Activated gamma-delta T cell treated with anti-CD3 and anti-CD28 coated beads, Interleukin-2, amount 50 U/mL, for 16 hours (primary cell): ENCODE data around the gene CNTRL.
"Not testable (repeated sequence)": the region's sequence is repeated elsewhere in the genome, so short reads cannot be mapped to it uniquely, and the experiment has no call there.

Source experiments
- DNase-seq: peaks from one replicate; pipeline ENCODE4 v3.0.0-alpha.2; 2020; ENCODE audit warnings: low read depth

CNTRL gene, protein sequence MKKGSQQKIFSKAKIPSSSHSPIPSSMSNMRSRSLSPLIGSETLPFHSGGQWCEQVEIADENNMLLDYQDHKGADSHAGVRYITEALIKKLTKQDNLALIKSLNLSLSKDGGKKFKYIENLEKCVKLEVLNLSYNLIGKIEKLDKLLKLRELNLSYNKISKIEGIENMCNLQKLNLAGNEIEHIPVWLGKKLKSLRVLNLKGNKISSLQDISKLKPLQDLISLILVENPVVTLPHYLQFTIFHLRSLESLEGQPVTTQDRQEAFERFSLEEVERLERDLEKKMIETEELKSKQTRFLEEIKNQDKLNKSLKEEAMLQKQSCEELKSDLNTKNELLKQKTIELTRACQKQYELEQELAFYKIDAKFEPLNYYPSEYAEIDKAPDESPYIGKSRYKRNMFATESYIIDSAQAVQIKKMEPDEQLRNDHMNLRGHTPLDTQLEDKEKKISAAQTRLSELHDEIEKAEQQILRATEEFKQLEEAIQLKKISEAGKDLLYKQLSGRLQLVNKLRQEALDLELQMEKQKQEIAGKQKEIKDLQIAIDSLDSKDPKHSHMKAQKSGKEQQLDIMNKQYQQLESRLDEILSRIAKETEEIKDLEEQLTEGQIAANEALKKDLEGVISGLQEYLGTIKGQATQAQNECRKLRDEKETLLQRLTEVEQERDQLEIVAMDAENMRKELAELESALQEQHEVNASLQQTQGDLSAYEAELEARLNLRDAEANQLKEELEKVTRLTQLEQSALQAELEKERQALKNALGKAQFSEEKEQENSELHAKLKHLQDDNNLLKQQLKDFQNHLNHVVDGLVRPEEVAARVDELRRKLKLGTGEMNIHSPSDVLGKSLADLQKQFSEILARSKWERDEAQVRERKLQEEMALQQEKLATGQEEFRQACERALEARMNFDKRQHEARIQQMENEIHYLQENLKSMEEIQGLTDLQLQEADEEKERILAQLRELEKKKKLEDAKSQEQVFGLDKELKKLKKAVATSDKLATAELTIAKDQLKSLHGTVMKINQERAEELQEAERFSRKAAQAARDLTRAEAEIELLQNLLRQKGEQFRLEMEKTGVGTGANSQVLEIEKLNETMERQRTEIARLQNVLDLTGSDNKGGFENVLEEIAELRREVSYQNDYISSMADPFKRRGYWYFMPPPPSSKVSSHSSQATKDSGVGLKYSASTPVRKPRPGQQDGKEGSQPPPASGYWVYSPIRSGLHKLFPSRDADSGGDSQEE (N-terminal part only)

DNA sequence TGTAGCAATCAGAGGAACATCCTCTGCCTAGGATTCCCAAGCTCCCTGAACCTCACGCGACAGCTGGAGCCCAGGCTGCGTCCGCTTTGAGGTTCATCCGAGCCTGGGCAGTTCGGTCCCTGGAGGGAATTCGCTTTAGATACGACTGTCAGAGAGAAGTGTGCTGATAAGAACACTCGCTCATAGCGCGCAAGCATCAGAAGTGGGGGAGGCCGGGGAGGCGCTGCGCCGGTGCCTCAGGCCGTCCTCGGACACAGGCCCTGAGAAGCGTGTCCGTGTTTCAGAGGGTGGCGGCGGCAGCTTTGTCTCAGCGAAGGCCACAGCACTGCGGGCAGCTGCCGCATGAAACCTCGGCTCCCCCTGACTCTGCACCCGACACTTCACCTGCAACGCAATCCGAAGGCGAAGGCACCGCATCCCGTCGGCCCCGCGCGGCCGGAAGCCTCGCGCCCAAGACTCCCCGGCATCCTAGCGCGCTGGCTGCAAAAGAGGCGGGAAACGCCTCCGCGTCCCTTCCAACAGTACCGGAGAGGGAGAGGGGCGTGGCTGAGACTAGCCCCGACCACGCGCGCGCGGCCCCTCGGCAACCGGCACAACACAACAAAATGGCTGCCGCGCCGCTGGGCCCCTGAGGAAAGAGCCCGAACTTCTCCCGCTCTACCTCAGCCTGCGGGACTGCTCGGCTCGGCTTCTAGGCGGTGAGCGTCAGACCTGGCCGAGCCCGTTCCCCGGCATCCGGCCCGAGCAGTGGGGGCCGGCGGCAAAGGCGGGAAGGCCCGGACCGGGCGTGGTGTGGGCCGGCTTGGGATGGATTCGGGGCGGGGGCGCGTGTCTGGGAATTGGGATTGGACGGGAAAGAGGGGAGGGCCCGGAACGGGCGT lies at the start of gene CNTRL:
CNTRL (plus strand) TSS at position 586 of the 881 bp plus-strand sequence. CDS start 13,372 bp downstream, outside the sequence.
- DNase-seq = peak; percentile 77

DNA sequence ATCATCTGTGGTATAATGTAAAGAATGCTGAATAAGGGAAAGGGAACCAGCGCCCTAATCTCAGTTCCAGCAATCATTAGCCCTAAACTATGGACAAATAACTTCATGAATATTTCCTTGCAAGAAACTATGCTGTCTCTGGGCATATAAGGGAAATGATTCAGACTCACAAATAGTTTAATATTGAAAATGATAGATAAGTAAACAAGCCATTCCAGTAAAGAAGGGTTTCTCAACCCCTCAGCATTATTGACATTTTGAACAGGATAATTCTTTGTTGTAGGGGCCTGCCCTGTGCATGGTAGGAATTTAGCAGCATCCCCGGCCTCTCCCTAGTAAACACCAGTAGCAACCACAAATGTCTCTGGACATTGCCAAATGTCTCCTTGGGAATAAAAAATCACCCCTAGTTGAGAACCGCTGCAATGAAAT lies 48.5 kb upstream of the CNTRL start:
- no peak for DNase-seq

DNA sequence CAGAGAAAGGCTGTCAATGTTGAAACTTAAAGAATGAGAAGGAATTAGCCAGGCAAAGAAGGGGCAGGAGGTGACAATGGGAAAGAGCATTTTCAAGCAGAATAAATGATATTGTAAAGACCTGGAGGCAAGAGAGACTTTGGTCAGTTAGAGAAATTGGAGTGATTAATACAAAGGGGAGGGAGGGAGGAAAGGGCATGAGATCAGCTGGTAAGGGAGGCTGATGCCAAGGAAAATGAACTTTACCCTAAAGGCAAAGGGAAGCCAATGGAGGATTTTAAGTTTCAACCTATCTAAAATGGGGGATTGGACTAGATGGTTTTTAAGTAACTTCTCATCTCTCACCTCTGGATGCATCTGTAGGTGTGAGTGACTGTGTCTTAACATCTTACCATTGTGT lies 48.0 kb upstream of the CNTRL start:
- DNase-seq = no peak

DNA sequence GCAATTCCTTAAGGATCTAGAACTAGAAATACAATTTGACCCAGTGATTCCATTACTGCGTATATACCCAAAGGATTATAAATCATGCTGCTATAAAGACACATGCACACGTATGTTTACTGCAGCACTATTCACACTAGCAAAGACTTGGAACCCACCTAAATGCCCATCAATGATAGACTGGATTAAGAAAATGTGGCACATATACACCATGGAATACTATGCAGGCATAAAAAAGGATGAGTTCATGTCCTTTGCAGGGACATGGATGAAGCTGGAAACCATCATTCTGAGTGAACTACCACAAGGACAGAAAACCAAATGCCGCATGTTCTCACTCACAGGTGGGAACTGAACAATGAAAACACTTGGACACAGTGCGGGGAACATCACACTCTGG lies 46.5 kb upstream of the CNTRL start:
- not testable (repeated sequence) for DNase-seq

DNA sequence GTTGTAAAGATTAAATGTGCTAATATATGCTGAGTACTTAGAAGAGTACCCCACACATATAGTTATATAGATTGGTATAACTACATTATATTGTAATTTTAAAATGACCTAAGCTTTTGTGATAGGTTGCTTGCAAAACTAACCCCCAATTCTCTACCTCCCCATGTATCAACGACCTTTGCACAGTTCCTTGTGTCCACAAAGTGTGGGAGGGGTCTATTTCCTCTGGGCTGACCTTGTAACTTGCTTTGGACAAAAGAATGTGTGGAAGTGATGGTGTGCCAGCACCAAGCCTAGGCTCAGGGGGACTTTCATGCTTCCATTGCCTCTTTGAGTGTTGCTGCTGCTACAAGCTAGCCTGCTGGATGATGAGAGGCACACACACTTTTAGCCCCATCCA lies 45.3 kb upstream of the CNTRL start:
- DNase-seq = no peak

DNA sequence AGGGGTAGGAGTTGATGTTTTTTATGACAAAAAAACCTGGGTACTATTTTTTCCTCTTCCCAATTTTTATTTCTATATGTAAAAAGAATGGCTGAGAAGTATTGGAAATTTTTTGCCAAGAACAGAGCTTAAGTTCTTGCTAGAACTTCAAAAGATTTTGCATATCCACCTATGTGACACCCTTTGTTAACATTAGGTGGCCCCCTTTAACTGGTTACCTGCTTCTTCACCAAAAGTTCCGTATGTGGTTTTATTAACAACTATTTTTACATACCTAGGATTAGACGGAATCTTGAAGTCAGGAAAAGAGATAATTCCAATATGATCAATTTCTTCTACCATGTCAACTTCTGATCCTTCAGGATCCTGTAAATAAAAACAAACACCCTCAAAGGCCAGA lies 40.2 kb upstream of the CNTRL start:
- no peak for DNase-seq

DNA sequence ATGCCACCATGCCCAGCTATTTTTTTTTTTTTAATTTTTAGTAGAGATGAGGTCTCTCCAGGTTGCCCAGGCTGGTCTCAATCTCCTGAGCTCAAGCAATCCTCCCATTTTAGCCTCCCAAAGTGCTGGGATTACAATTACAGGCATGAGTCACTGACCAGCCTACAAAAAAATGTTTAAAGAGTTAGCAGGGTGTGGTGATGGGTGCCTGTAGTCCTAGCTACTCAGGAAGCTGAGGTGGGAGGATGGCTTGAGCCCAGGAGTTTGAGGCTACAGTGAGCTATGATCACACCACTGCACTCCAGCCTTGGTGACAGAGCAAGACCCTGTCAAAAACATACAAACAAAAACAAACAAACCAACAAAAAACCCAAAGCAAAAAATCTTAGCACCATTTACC lies 39.0 kb upstream of the CNTRL start:
- not testable (repeated sequence) for DNase-seq

DNA sequence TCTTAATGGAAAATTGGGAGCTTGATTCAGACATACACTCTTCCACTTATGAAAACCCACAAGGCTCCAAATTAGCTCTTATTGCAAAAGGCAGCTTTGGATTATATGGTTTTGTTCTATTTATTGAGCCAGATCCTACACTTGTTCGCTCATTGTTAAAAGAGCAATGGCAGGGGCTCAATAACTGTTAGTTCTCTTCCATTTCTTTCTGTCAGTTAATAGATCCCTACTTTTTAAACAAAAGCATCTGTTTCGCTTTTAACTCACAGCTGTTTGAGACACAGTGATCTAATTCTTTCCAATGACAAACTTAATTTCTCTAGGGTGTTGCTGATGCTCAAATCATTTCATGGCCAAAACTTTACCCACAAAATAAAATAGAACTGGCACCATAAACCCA lies 36.4 kb upstream of the CNTRL start:
- DNase-seq = no peak

DNA sequence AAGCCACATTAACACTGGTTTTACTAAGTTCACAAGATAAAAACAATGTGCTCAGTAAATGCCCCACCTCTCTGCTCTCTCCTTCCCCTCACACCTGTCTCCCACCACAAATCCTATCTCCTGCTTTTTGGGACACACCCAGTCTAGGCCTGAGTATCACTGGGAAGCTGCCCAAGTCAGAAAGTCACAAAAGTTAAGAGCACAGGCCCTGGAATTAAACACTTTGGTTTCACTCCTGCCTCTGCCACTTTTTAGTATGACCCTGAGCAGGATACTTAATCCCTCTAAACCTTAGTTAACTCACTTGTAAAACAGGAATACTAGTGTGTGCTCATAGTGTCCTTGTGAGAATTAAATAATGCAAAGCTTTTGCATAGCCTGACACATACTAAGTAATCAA lies 36.0 kb upstream of the CNTRL start:
- DNase-seq = no peak

DNA sequence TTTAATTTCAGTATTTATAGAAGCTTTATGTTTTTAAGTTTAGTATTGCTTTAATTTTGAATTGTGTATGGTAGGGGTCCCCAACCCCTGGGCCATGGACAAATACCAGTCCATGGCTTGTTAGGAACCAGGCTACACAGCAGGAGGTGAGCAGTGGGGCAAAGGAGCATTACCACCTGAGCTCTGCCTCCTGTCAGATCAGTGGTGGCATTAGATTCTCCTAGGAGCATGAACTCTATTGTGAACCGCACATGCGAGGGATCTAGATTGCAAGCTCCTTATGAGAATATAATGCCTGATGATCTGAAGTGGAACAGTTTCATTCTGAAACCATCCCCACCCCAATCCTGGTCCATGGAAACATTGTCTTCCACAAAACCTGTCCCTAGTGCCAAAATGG lies 26.6 kb upstream of the CNTRL start:
- no peak for DNase-seq

DNA sequence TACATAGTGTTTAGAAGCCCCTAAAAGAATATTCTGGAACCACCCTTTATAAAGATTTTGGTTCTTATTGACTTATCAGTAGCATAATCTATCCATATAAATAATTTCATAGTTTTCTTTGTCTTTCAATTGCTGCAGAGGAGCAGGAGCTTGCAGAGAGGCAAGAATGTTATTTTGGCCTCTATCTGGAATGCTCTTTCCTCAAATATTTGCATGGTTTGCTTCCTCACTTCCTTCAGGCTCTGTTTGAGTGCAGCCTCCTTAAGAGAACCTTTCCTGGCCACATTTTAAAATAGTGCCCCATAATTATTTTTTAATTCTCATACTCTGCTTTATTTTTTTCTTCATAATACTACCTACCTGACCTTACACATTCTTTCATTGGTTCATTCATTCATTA lies 26.1 kb upstream of the CNTRL start:
- DNase-seq = no peak

DNA sequence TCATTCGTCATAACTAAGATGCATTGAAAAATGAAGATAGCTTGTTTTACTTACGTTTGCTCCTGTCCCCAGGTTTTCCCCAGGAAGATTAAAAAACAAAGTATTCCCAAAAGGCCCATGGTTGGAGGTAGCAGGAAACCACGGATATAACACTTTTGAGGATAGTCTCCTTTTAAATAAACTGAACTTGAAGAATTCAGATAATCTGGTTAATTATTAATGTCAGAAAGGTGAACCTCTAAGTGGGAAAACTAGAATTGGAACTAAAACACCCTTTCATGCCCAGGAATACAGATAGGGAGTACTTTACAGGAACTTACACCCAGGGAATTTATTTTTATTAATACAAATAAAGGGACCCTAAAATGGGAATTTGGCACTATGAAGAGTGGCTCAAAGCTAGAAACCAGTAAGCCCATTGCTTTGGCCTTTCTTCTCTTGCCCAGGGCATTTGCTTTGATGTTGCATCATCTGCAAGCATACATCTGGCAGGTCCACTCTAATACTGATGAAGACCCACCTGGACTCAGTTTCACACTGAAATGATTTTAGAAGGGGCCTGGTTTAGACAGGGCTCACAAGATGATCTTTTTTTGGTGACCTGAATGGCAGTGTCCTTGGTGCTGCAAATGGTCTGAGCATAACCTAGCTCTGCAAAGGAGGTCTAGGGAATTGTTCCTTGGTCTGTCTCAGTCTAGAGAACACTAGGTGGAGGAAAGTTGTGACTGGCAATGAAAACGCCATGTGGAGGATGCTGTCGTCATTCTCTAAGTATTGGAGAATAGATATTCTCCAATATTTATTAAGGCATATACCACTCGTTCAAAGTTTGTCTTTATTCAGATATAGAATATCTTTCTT lies 24.4 kb upstream of the CNTRL start, which contains the start of gene C5:
C5 (minus strand) TSS at position 148 of the 861 bp plus-strand sequence; CDS start at position 119, 29 bp downstream.
- DNase-seq = no peak

DNA sequence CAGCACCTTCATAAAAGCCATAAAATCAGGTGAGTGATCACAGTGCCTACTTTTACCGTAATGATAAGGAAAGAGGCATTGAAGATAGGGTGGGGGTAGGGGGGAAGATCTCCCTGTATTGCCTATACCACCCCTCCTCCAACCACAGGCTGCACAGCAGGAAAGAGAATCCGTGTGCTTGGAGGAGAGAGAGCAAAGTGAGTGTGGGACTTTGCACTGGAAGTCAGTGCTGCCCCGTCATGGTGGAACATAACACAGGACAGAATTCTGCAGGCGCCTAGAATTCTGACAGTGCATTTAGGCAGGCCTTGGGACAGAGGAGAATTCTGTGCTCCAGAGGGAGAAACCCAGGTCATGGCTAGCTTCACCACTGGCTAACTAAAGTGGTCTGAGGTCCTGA lies 21.2 kb upstream of the CNTRL start:
- no peak for DNase-seq

DNA sequence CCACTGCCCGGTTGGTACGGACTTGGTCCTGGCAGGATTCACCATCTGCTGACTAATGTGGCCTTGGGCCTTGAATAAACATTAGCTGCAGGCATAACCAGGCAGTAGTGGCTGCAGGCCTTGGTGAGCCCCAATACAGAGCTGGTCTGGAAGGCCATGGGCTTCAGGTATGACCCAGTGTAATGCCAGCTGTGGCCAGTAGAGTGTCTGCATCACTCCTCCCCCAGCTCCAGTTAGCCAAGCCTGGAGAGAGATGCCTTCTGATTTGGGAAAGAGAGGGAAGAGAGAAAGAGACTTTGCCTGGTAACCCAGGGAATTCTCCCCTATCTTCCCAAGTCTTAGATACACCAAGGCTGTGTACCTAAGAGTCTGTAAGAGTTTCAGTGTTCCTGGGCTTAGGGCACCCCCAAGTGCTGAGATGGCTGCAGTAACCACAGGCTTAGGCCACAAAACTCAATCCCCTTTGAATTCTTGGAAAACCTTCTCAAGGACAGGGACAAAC lies 19.1 kb upstream of the CNTRL start:
- no peak for DNase-seq

DNA sequence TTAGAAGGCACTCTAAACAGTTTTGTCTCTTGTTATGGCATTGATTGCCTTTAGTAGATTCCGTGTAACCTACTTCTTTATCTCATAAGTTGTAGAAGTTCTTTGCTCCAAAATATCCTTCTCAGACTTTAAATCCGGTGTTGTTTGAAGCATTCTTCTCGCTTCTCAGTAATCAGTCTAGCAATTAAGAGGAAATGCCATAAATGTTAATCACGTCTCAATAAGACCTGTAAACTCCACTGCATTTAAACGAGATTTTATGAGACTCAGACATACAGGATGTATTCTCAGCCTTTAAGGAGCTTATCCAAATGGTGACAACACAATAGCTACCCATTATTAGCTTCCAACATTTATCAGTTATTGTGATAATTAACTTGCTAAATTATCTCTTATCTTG lies 16.9 kb upstream of the CNTRL start:
- no peak for DNase-seq

DNA sequence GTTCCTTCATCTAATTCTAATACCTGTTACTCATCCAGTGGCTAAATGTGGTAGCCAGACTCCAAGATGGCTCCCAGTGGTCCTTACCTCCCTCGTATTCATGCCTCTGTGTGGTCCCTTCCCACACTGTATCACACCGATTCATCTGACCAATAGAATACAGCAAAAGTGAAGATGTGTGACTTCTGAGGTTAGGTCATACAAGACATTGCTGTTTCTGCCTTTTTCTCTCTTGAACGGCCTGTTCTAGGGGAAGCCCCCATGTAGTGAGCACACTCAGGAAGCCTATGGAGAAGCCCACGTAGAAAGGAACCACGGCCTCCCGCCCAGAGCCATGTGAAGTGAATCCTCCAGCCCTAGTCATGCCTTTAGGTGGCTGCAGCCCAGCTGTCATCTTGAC lies 15.2 kb upstream of the CNTRL start:
- no peak for DNase-seq

DNA sequence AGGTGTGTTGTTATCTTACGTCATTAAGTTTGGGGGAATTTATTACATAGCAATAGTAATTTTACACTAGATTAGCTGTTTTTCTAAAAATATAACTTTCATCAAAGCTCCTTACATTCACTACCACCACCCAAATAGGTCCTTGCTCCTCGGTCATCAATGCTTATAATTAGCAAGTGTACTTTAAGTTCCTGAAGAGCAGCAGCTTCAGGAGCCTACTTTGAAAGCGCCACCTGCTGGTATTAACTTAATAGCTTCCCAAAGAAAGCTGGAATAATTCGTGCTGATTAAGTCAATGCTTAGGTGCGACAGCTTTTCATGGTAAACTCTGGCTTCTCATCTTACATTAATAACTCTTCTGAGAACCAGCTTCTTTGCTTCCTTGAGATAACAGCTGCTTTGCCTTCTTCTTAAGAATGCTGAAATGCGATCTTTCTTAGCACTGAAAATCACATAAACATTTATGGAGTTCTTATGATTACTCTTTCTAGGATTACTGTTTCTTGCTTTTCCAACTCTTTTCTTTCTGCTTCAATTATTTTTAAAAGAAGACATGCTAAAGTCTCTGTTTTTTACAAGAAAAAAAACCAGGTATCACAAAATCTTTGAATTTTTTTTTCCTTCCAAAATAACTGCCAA lies 14.6 kb upstream of the CNTRL start:
- no peak for DNase-seq

DNA sequence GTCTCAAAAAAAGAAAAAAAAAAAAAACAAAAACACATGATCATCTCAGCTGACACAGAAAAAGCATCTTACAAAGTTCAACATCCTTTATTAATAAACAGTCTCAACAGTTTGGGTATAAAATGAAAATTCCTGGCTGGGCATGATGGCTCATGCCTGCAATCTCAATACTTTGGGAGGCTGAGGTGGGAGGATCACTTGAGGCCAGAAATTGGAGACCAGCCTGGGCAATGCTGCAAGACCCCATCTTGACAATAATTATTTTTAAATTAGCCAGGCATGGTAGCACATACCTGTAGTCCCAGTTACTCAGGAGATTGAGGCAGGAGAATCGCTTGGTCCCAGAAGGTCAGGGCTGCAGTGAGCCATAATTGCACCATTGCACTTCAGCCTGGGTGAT lies 7.9 kb upstream of the CNTRL start:
- no peak for DNase-seq

DNA sequence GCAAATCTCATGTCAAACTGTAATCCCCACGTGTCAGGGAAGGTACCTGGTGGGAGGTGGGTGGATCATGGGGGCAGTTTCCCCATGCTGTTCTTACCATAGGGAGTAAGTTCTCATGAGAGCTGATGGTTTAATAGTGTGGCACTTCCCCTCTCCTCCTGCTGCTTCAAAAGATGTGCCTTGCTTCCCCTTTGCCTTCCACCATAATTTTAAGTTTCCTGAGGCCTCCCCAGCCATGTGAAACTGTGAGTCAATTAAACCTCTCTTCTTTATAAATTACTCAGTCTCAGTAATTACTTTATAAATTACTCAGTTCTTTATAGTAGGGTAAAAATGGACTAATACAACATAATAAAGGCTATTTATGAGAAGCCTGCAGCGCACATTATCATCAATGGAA lies 7.1 kb upstream of the CNTRL start:
- DNase-seq = no peak

DNA sequence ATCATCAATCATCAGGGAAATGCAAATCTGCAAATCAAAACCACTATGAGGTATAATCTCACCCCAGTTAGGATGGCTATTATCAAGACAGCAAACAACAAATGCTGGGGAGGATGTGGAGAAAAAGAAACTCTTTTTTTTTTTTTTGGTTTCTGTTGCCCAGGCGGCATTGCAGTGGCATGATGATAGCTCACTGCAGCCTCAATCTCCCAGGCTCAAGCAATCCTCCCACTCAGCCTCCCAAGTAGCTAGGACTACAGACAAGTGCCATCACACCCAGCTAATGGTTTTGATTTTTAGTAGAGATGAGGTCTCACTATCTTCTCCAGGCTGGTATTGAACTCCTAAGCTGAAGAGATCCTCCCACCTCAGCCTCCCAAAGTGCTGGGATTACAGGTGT lies 5.4 kb upstream of the CNTRL start:
- no peak for DNase-seq
